HUES6 (cell line): Measurements from ENCODE around the gene OR5L2.

ENCODE experiments used
- H3K27ac ChIP-seq: 2 replicates; pipeline ENCODE4 v1.7.0; 2013; ENCODE audit warnings: low read depth, mild to moderate bottlenecking, low read length, inconsistent platforms
- H3K27me3 ChIP-seq: 2 replicates; pipeline ENCODE4 v1.6.1; 2013; ENCODE audit warnings: low read length; ENCODE audit not compliant: control insufficient read depth, insufficient read depth
- H3K36me3 ChIP-seq: 2 replicates; pipeline ENCODE4 v1.6.1; 2013; ENCODE audit warnings: low read length; ENCODE audit not compliant: control insufficient read depth, insufficient read depth
- H3K4me1 ChIP-seq: 2 replicates; pipeline ENCODE4 v1.6.1; 2013; ENCODE audit warnings: low read length; ENCODE audit not compliant: control insufficient read depth, insufficient read depth
- H3K4me3 ChIP-seq: 2 replicates; pipeline ENCODE4 v1.5.1; 2013; ENCODE audit warnings: low read depth, low read length
- H3K9ac ChIP-seq: one replicate; pipeline ENCODE4 v1.6.1; 2013; ENCODE audit warnings: mild to moderate bottlenecking, low read length
- H3K9me3 ChIP-seq: 2 replicates; pipeline ENCODE4 v1.6.1; 2013; ENCODE audit warnings: low read depth, low read length; ENCODE audit not compliant: control insufficient read depth, insufficient read depth

OR5L2 gene

DNA sequence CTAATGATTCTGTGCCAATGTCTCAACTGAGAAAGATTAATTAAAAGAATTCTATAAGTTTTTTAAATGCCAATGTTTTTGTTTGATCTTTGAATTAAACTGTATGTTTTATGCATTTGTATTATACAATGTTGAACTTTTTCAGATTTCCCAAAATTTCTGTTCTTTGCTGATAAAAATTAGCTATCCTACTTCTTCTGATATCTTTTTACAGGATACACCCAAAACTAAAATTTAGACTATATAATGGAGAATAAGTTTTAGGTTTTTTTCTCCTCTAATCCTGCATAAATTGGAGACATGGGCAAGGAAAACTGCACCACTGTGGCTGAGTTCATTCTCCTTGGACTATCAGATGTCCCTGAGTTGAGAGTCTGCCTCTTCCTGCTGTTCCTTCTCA, at the start of gene OR5L2:
OR5L2 (plus strand) TSS at position 301 of the 400 bp plus-strand sequence; CDS start at position 301, 0 bp downstream.
- no peaks in the 10 kb centered on the region for H3K36me3 ChIP-seq
- H3K27me3 ChIP-seq = no peaks in the 10 kb centered on the region
- H3K4me3 ChIP-seq = no peak within 1 kb of the TSS
- H3K4me1 ChIP-seq = no peaks in the 10 kb centered on the region
- peaks cover 34% of the 10 kb centered on the region; the same call in 1 of the 2 replicates for H3K9me3 ChIP-seq
- H3K27ac ChIP-seq = no peak within 1 kb of the TSS
- H3K9ac ChIP-seq = no peak within 1 kb of the TSS

DNA sequence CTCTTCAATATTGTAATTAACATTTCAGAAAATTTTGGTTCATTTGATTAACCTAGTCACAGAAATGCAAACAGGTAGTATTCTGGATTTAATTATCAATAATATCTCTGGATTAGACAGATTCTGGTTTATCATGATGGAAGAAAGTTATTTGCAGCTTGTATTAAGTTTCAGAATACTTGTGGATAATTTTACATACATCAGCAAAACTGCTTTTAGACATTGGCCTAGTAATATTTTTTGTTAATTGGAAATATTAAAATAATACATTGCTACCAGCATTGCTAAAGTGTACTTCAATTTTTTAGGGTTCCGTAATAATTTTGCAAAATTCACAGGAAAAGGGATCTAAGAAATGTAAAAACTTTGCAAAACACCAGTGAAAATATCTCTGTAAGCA, 35.4 kb upstream of the OR5L2 start:
- peaks cover 50% of the 10 kb centered on the region; the same call in 1 of the 2 replicates for H3K9me3 ChIP-seq

DNA sequence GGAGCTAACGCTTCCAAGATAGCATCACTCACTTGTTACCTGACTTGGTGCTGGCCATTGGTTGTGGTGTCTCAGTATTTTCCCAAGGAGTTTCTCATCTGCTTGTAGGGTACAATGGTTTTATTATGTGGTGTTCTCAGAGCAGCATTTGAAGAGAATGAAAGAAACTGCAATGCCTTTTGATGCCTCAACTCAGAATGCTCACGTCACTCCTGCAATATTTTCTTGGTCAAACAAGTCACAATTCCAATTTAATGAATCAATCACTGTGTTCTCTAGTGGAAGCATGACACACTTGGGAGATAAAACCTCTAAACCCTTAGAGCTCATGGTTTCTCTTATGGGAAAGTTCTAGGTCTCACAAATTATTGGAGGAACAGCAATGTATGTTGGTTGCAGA, 33.7 kb upstream of the OR5L2 start:
- H3K9me3 ChIP-seq = peaks cover 42% of the 10 kb centered on the region; the same call in 1 of the 2 replicates
- H3K9ac ChIP-seq = no peak overlapping the region
- H3K4me1 ChIP-seq = no peaks in the 10 kb centered on the region
- no peak overlapping the region for H3K27ac ChIP-seq
- H3K4me3 ChIP-seq = no peak overlapping the region
- no peaks in the 10 kb centered on the region for H3K36me3 ChIP-seq
- H3K27me3 ChIP-seq = no peaks in the 10 kb centered on the region

More for the DNA sequence above, 35.4 kb upstream of the OR5L2 start:
- no peak overlapping the region for H3K4me3 ChIP-seq
- H3K9ac ChIP-seq = no peak overlapping the region
- no peaks in the 10 kb centered on the region for H3K27me3 ChIP-seq
- H3K4me1 ChIP-seq = no peaks in the 10 kb centered on the region
- H3K27ac ChIP-seq = no peak overlapping the region
- H3K36me3 ChIP-seq = no peaks in the 10 kb centered on the region

DNA sequence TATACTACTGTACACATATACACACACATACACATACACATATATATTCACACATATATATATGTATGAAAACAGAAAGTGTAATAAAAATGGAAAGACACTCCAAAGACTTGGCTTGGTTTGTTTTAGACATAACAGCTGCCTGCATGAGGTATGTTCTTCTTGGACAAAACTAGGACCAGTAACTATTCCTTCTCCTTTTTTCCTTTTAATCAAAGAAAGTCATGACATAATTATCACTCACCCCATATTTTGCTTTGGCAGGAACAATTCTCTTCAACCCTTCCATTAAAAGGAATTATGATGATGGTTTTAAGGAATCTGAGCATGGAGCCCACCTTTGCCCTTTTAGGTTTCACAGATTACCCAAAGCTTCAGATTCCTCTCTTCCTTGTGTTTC, 31.8 kb upstream of the OR5L2 start, which contains the start of gene OR5D14:
OR5D14 (plus strand) TSS at position 301 of the 400 bp plus-strand sequence; CDS start at position 301, 0 bp downstream.
- no peaks in the 10 kb centered on the region for H3K36me3 ChIP-seq
- H3K4me3 ChIP-seq = no peak within 1 kb of the TSS
- no peak within 1 kb of the TSS for H3K9ac ChIP-seq
- H3K27me3 ChIP-seq = no peaks in the 10 kb centered on the region
- peaks cover 52% of the 10 kb centered on the region; the same call in 1 of the 2 replicates for H3K9me3 ChIP-seq
- H3K4me1 ChIP-seq = no peaks in the 10 kb centered on the region
- no peak within 1 kb of the TSS for H3K27ac ChIP-seq

DNA sequence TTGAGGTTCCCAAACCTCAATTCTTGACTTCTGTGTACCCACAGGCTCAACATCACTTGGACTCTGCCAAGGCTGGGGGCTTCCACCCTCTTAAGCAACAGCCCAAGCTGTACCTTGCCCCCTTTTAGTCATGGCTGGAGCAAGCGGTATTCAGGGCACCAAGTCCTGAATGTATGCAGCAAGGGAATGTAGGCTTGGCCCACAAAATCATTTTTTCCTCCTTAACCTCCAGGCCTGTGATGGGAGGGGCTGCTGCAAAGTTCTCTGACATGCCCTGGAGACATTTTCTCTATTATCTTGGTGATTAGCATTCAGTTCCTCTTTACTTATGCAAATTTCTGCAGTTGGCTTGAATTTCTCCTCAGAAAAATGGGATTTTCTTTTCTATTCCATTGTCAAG, 20.8 kb upstream of the OR5L2 start:
- Histone ChIP-seq H3K27ac (no peak overlapping the region), H3K36me3 (no peaks in the 10 kb centered on the region), H3K27me3 (no peaks in the 10 kb centered on the region), H3K9me3 (peaks cover 54% of the 10 kb centered on the region), H3K4me1 (no peaks in the 10 kb centered on the region), H3K4me3 (no peak overlapping the region), H3K9ac (no peak overlapping the region)

DNA sequence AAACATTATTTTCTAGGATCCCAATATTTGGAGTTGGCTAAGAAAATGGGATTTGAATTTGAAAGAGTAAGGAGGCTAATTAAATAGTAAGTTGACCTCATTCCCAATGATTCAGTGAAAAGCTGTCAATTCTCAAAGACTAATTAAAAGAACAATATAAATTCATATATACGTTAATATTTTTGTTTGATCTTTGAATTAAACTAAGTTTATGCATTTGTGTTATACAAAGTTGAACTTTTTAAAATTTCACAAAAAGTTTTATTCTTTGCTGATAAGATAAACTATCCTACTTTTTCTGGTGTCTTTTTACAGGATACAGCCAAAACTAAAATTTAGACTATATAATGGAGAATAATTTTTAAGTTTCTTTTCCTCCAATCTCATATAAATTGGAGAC, 16.0 kb upstream of the OR5L2 start, which contains the start of gene OR5L1:
OR5L1 (plus strand) TSS at position 301 of the 400 bp plus-strand sequence. CDS start 100 bp downstream, outside the sequence.
- H3K36me3 ChIP-seq = no peaks in the 10 kb centered on the region
- no peak within 1 kb of the TSS for H3K27ac ChIP-seq
- no peaks in the 10 kb centered on the region; the same call in 1 of the 2 replicates for H3K27me3 ChIP-seq
- no peaks in the 10 kb centered on the region for H3K4me1 ChIP-seq
- H3K9ac ChIP-seq = no peak within 1 kb of the TSS
- no peak within 1 kb of the TSS for H3K4me3 ChIP-seq
- peaks cover 47% of the 10 kb centered on the region for H3K9me3 ChIP-seq

DNA sequence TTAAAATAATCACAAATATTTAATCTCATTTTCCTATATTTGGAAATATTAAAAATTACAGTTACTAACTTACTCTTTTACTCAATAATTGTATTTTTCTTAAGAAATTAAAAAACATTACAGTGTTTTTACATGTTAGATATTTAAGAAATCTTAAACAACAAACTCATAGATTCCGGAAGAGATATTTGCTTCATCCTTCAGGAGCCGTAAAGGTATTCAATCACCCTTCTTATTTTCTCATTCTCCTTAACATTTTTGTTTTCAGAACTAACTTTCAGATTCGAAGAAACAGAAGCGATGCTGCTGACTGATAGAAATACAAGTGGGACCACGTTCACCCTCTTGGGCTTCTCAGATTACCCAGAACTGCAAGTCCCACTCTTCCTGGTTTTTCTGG, 7.7 kb upstream of the OR5L2 start, which contains the start of gene OR5D18:
OR5D18 (plus strand) TSS at position 301 of the 400 bp plus-strand sequence; CDS start at position 301, 0 bp downstream.
- Histone ChIP-seq H3K27ac (no peak within 1 kb of the TSS), H3K27me3 (no peaks in the 10 kb centered on the region), H3K36me3 (no peaks in the 10 kb centered on the region), H3K4me3 (no peak within 1 kb of the TSS), H3K9ac (no peak within 1 kb of the TSS), H3K4me1 (no peaks in the 10 kb centered on the region), H3K9me3 (peaks cover 32% of the 10 kb centered on the region; the same call in 1 of the 2 replicates)

DNA sequence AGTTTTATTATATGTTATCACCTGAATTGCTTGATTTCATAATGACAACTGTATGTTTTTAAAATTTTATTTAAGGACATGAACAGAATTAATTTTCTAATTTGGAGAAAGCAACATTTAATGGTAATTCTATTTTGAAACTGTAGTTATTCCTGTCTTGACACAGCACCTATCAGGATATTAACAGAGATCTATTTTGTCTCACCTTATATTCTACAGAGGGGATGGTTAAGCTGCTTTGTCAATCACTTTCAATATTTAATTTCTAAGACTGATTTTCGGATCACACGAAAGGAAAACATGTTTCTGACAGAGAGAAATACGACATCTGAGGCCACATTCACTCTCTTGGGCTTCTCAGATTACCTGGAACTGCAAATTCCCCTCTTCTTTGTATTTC, 11.4 kb downstream of the OR5L2 start, which contains the start of gene OR5D16:
OR5D16 (plus strand) TSS at position 301 of the 400 bp plus-strand sequence; CDS start at position 301, 0 bp downstream.
- Histone ChIP-seq H3K27ac (no peak within 1 kb of the TSS), H3K27me3 (no peaks in the 10 kb centered on the region), H3K36me3 (no peaks in the 10 kb centered on the region), H3K9me3 (peaks cover 28% of the 10 kb centered on the region), H3K4me3 (no peak within 1 kb of the TSS), H3K9ac (no peak within 1 kb of the TSS), H3K4me1 (no peaks in the 10 kb centered on the region)

DNA sequence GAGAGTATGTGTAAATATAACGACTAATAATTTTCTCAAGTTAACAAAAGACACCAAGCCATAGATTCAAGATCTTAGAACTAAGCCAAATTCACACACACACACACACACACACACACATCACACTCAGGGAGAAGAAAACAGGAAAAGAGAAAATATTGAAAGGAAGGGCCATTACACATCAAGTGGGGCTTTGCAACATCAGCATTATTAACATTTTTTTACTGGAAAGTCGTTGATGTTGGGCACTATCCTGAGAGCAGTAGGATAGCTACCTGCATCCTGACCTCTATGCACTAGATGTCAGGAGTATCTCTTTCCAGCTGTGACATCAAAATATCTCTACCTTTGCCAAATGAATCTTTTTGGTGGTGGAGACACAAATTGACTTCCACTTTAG, 20.4 kb downstream of the OR5L2 start:
- Histone ChIP-seq H3K36me3 (no peaks in the 10 kb centered on the region), H3K27ac (no peak overlapping the region), H3K4me3 (no peak overlapping the region), H3K4me1 (no peaks in the 10 kb centered on the region), H3K9ac (no peak overlapping the region), H3K27me3 (no peaks in the 10 kb centered on the region), H3K9me3 (peaks cover 17% of the 10 kb centered on the region; the same call in 1 of the 2 replicates)

DNA sequence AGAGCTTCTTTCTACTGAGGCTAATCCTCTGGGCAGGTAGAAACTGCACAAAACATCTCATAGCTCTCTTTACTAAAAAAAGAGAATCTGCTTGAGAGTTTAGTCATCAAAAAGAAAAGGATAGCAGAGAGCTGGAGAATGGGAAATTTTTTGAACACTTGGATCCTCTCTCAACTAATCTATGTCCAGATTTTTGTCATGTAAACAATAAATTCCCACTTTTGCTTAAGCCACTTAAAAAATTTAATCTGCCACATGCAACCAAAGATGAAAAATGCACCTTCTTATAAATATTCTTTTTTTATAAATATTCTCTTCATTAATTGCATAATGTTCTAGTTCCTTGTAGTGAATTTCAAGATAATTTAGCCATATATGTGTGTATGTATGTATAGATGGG, 22.0 kb downstream of the OR5L2 start:
- Histone ChIP-seq H3K4me1 (no peaks in the 10 kb centered on the region), H3K27me3 (no peaks in the 10 kb centered on the region), H3K4me3 (no peak overlapping the region), H3K9ac (no peak overlapping the region), H3K9me3 (peaks cover 19% of the 10 kb centered on the region; the same call in 1 of the 2 replicates), H3K36me3 (no peaks in the 10 kb centered on the region), H3K27ac (no peak overlapping the region)

DNA sequence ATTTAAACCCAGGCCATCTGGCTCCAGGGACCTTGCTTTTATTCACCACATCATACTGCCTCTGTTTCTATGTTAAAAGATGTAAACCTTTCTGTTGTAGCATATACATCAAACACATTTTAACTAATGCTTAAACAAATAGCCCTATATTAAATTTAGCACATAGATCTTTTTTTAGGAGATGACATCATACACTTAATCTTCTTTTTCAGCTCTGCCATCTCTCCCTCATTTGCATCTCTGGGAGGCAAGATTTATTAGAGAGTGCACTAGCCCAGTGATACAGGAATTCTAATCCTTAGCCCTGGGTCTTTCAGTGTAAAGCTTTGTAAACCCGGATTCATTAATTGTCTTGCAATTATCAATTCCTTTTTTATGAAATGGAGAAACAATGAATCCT, 25.1 kb downstream of the OR5L2 start:
- Histone ChIP-seq H3K36me3 (no peaks in the 10 kb centered on the region), H3K9me3 (peaks cover 31% of the 10 kb centered on the region; the same call in 1 of the 2 replicates), H3K9ac (no peak overlapping the region), H3K4me3 (no peak overlapping the region), H3K27me3 (no peaks in the 10 kb centered on the region), H3K27ac (no peak overlapping the region), H3K4me1 (no peaks in the 10 kb centered on the region)
